PC-9 (cell line): ENCODE measurements around the gene MAN1C1. TPM values are rescaled to one million over a fixed set of nuclear protein-coding genes. Genes with fewer than 3 reads are reported as not detected.

Experiments used
- BruUV-seq: library from RNA; stranded (reverse); fragments of 400-500 nt; replicated peaks from 2 replicates; lab custom pipeline; 2021; lab: Mats Ljungman, UMichigan
- CTCF ChIA-PET: fragments of 300-600 bp; sonication (Branson Sonifier 250); formaldehyde crosslinking; loops from one replicate; lab custom pipeline; 2022; ENCODE audit warnings: antibody characterized with exemption; lab: Charles Lee
- POLR2A ChIA-PET: fragments of 300-600 bp; sonication (Branson Sonifier 250); formaldehyde crosslinking; loops from one replicate; lab custom pipeline; 2022; ENCODE audit warnings: antibody characterized with exemption; ENCODE audit not compliant: unreplicated experiment; lab: Charles Lee
- DNase-seq, 2 experiments: peaks; one replicate each; pipeline versions ENCODE4 v3.0.0 to v3.0.0-alpha.2; 2015 to 2022; ENCODE audit warnings: mixed read lengths in 1 of 2
- H2AFZ ChIP-seq: fragments of 200-600 bp; sonication (generic); 2 replicates; pipeline ENCODE4 v1.8.1; 2017; ENCODE audit warnings: antibody characterized with exemption
- H3F3A ChIP-seq: fragments of 200-600 bp; sonication (generic); 2 replicates; pipeline ENCODE4 v1.8.1; 2017; ENCODE audit warnings: antibody characterized with exemption, mild to moderate bottlenecking, low read depth; ENCODE audit not compliant: insufficient read depth
- H3K27ac ChIP-seq: fragments of 200-600 bp; sonication (generic); 2 replicates; pipeline ENCODE4 v1.6.1; 2016; ENCODE audit warnings: mixed run types
- H3K27me3 ChIP-seq: fragments of 200-600 bp; sonication (generic); 2 replicates; pipeline ENCODE4 v1.6.1; 2016; ENCODE audit warnings: low read depth, mixed run types; ENCODE audit not compliant: insufficient read depth
- H3K36me3 ChIP-seq: fragments of 200-600 bp; sonication (generic); 2 replicates; pipeline ENCODE4 v1.6.1; 2016; ENCODE audit warnings: low read depth, mixed run types
- H3K4me1 ChIP-seq: fragments of 200-600 bp; sonication (generic); replicated peaks from 2 replicates; pipeline ENCODE4 v1.6.1; 2016; ENCODE audit warnings: mixed run types; ENCODE audit not compliant: insufficient read depth
- H3K4me2 ChIP-seq: fragments of 200-600 bp; sonication (generic); 2 replicates; pipeline ENCODE4 v1.6.1; 2017; ENCODE audit warnings: mixed run types
- H3K4me3 ChIP-seq: fragments of 200-600 bp; sonication (generic); 2 replicates; pipeline ENCODE4 v1.6.1; 2016; ENCODE audit warnings: mixed run types
- H3K79me2 ChIP-seq: fragments of 200-600 bp; sonication (generic); 2 replicates; pipeline ENCODE4 v1.6.1; 2017; ENCODE audit warnings: low read depth, mixed run types
- H3K9me2 ChIP-seq: fragments of 200-600 bp; sonication (generic); 2 replicates; pipeline ENCODE4 v1.8.1; 2017; ENCODE audit warnings: mild to moderate bottlenecking; ENCODE audit not compliant: insufficient read depth
- H3K9me3 ChIP-seq: fragments of 200-600 bp; sonication (generic); 2 replicates; pipeline ENCODE4 v1.8.1; 2016; ENCODE audit warnings: low read depth; ENCODE audit not compliant: insufficient read depth
- H4K20me1 ChIP-seq: fragments of 200-600 bp; sonication (generic); 2 replicates; pipeline ENCODE4 v1.8.1; 2017; ENCODE audit not compliant: insufficient read depth
- CTCF ChIP-seq: fragments of 200-600 bp; sonication (generic); conservative IDR thresholded peaks from 2 replicates; pipeline ENCODE4 v1.6.1; 2017; ENCODE audit warnings: mixed run types, antibody characterized with exemption, mild to moderate bottlenecking, moderate library complexity
- EZH2 ChIP-seq: fragments of 200-600 bp; sonication (generic); IDR thresholded peaks from 2 replicates; pipeline ENCODE4 v1.8.0; 2017; ENCODE audit warnings: antibody characterized with exemption, low read depth
- intact Hi-C: fragments of 100-400 bp; cut with micrococcal nuclease; formaldehyde crosslinking; loops from one replicate; pipeline ENCODE4 v1.10.0; 2022; ENCODE audit not compliant: unreplicated experiment
- total RNA-seq: library from RNA; stranded (reverse); gene quantifications from 2 replicates; pipeline ENCODE4 v1.2.3, GENCODE V29; 2021

The MAN1C1 gene
- total RNA-seq, 1 experiment from 2014 or later, result 0.41 TPM

DNA sequence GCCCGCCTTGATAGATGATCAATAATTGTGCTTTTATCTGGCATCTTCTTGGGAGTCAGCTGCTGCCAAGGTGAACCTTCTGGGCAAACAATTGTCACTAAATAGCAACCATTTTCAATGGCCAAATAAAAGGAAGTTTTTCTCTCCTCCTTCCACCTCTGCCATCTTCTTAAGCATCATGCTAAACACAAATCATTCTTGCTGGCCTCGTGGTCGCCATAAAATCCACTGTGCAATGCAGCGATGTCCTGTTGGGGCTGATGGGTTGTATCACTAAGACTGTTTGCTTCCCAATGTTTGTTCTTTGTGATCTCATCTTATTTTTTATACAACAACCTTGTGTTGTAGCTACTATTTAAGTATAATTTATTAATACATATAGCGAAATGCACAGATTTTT is 8.0 kb downstream of the MAN1C1 start:
- POLR2A ChIA-PET, result no interaction called here
- H3K36me3 ChIP-seq, result no peaks in the 10 kb centered on the region
- TF ChIP-seq CTCF (no peak), EZH2 (no peak)
- no peak overlapping the region for H2AFZ ChIP-seq
- peaks cover 2% of the 10 kb centered on the region; the same call in 1 of the 2 replicates for H3K4me1 ChIP-seq
- no peaks in the 10 kb centered on the region for H3K9me2 ChIP-seq
- DNase-seq, result no peak
- intact Hi-C loops, result no loop called here
- no peak overlapping the region for H3K4me3 ChIP-seq
- H4K20me1 ChIP-seq, result no peaks in the 10 kb centered on the region
- BruUV-seq, result no TSS peak
- H3K4me2 ChIP-seq, result no peak overlapping the region
- H3K27ac ChIP-seq, result no peak overlapping the region
- H3K9me3 ChIP-seq, result no peaks in the 10 kb centered on the region
- no peaks in the 10 kb centered on the region for H3K79me2 ChIP-seq
- no peaks in the 10 kb centered on the region for H3K27me3 ChIP-seq
- CTCF ChIA-PET, result interaction anchor here (0.6 kb wide), 1 partner anchor 84 kb away, joined by 6 read pairs; no protein-coding TSS in a partner anchor
- no peaks in the 10 kb centered on the region for H3F3A ChIP-seq

- no peak for DNase-seq
Measured at GRCh38 chr1:25626018-25626417, 9.4 kb downstream of the MAN1C1 start.

GRCh38 chr1:25628741-25629421 is 12.3 kb downstream of the MAN1C1 start:
- Histone ChIP-seq H2AFZ (no peak overlapping the region), H3K4me2 (no peak overlapping the region), H3K4me1 (peaks cover 10% of the 10 kb centered on the region; the same call in 1 of the 2 replicates), H3K27me3 (no peaks in the 10 kb centered on the region), H3K79me2 (no peaks in the 10 kb centered on the region), H3K4me3 (no peak overlapping the region), H3K9me3 (no peaks in the 10 kb centered on the region), H3F3A (no peaks in the 10 kb centered on the region), H3K27ac (no peak overlapping the region), H3K9me2 (no peaks in the 10 kb centered on the region), H4K20me1 (no peaks in the 10 kb centered on the region), H3K36me3 (no peaks in the 10 kb centered on the region)
- CTCF ChIA-PET, result no interaction called here
- intact Hi-C loops, result no loop called here
- TF ChIP-seq CTCF (no peak), EZH2 (no peak)
- no TSS peak for BruUV-seq
- POLR2A ChIA-PET, result no interaction called here
- DNase-seq, result no peak

More at GRCh38 chr1:25626018-25626417, 9.4 kb downstream of the MAN1C1 start:
- intact Hi-C loops, result no loop called here
- H3K9me3 ChIP-seq, result no peaks in the 10 kb centered on the region
- H3K27ac ChIP-seq, result no peak overlapping the region
- TF ChIP-seq CTCF (no peak), EZH2 (no peak)
- no TSS peak for BruUV-seq
- CTCF ChIA-PET, result no interaction called here
- no peak overlapping the region for H2AFZ ChIP-seq
- POLR2A ChIA-PET, result no interaction called here
- H3F3A ChIP-seq, result no peaks in the 10 kb centered on the region
- H3K4me2 ChIP-seq, result no peak overlapping the region
- H3K9me2 ChIP-seq, result no peaks in the 10 kb centered on the region
- H3K36me3 ChIP-seq, result no peaks in the 10 kb centered on the region
- H3K4me3 ChIP-seq, result no peak overlapping the region
- H3K79me2 ChIP-seq, result no peaks in the 10 kb centered on the region
- no peaks in the 10 kb centered on the region for H4K20me1 ChIP-seq
- H3K27me3 ChIP-seq, result no peaks in the 10 kb centered on the region
- H3K4me1 ChIP-seq, result peaks cover 10% of the 10 kb centered on the region; the same call in 1 of the 2 replicates
